ENCODE measurements around the gene S1PR4.

S1PR4 gene

DNA sequence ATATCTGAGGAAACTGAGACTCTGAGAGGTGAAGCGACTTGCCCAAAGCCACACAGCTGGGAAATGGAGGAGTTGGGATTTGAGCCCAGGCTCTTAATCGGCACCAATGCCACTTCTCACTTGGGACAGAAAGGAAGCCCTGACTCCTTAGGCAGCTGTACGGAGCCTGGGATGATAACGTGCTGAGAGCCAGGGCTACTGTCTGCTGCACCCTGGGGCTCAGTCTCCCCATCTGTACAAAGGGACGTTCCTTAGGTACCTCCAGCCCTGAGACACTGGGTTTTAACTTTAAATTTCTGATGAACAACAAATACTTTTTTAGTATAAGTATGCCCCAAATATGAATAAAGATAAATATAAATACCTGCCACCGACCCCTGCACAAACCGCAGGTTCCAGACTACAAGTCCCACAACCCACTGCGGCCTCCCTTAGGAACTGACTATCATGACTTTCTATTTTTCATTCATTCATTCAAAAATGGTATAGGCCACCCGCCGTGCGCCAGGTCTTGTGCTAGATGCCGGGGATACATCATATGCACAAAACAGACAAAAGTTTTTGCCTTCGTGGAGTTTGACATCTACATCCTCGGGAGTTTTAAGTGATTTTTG, 6.4 kb downstream of the S1PR4 start:
- H3K4me3 ChIP-seq (replicated peaks; ENCODE audit: low read depth, low read length) = peak overlapping the region; percentile 75
- TF ChIP-seq, protein P1, sequence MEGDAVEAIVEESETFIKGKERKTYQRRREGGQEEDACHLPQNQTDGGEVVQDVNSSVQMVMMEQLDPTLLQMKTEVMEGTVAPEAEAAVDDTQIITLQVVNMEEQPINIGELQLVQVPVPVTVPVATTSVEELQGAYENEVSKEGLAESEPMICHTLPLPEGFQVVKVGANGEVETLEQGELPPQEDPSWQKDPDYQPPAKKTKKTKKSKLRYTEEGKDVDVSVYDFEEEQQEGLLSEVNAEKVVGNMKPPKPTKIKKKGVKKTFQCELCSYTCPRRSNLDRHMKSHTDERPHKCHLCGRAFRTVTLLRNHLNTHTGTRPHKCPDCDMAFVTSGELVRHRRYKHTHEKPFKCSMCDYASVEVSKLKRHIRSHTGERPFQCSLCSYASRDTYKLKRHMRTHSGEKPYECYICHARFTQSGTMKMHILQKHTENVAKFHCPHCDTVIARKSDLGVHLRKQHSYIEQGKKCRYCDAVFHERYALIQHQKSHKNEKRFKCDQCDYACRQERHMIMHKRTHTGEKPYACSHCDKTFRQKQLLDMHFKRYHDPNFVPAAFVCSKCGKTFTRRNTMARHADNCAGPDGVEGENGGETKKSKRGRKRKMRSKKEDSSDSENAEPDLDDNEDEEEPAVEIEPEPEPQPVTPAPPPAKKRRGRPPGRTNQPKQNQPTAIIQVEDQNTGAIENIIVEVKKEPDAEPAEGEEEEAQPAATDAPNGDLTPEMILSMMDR (IDR thresholded peaks at IDR 0.05; ENCODE audit: low read length, missing control alignments) = no peak
- DNase-seq (ENCODE audit: low read depth) = peak; percentile 79

DNA sequence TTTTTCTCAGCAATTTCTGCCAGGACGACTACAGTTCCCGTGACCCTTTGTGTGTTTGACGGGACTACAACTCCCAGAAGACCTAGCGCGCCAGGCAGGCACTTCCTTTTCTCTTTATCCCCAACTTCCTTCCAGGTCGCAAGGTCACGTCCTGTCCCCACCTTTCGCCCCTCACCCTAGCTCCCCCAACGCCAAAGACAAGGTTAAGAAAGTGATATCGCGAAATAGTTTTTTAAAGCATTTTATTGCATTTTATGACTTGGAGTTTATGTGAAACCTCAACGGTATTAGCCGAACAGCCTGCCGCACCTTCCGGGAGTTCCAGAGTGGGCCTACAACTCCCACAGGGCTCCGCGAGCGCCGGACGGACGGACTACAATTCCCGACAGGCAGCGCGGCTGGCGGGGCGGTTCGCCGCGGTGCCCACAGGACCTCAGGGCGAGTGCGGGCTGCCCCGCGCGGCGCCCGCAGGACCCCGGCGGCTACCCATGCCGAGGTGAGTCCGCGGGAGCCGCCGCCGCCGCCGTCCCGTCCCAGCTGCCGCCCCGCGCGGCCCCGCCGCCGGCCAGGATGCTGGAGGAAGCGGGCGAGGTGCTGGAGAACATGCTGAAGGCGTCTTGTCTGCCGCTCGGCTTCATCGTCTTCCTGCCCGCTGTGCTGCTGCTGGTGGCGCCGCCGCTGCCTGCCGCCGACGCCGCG, 7.0 kb downstream of the S1PR4 start, which contains the start of gene NCLN:
NCLN (plus strand) TSS at position 470 of the 699 bp plus-strand sequence; CDS start at position 571, 101 bp downstream.
- TF ChIP-seq, protein P1 (IDR thresholded peaks at IDR 0.05; ENCODE audit: low read length, missing control alignments) = no peak
- peak; percentile 95 for DNase-seq (ENCODE audit: low read depth)
- H3K4me3 ChIP-seq (replicated peaks; ENCODE audit: low read depth, low read length) = peak within 1 kb of the TSS; percentile 75

DNA sequence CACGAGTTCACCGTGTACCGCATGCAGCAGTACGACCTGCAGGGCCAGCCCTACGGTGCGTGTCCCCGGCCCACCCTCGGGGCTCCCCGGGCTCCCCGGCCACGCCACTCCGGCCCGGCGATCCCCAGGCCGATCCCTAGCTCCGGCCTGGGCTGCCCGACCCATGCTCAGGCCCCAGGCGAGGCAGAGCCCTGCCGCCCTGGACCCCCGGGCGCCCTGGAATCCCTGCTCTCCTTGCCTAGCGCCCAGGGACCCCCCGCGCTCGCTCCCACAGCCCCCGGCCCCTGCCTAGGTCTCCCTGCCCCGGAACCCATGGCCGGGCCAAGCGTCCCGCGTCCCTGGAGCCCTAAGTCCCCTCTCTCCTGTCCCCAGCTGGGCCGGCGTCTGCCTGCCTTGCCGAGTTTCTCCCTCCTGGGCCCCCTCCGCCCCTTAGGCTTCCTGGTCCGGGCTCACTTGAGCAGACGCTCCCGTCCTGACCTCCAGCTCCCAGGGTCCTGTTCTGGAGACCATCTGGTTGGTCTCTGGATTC, 7.7 kb downstream of the S1PR4 start:
- peak overlapping the region; percentile 75 for H3K4me3 ChIP-seq (replicated peaks; ENCODE audit: low read depth, low read length)
- TF ChIP-seq, protein P1 (IDR thresholded peaks at IDR 0.05; ENCODE audit: low read length, missing control alignments) = no peak
- DNase-seq (ENCODE audit: low read depth) = no peak

DNA sequence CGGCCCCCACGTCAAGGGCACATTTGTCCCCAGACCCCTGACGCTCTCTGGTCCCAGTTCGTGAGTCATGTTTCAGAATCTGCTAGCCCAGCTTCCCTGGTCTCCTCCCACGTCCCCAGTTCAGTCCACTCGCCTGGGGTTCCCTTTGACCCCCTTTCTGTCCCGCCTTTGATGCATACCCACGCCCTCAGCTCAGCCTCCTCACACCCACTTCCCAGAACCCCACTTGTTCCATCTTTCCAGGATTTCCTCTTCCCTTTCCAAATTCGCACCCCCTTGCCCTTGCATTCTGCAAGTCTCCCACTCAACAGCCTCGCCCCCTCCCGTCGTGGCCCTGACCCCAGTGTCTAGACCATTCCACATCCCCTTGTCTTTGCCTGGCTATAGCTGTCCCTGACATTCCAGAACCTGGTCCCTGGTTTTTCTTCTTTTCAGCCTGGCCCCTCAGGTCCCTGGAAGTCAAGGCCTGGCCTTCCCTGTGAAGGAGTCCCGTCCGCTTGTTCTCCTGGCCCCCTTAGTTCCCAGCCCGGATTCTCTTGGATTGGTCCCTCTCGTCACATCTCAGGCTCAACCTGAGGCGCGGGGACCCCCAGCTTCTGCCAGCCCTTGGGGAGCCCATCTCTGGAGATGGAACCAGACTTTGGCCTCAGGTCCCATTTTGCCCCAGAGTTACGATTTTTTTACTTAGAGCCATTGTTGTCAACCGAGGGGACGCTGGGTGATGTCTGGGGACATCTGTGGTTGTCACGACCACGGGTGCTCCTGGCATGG, 8.5 kb downstream of the S1PR4 start:
- TF ChIP-seq, protein P1 (IDR thresholded peaks at IDR 0.05; ENCODE audit: low read length, missing control alignments) = no peak
- H3K4me3 ChIP-seq (replicated peaks; ENCODE audit: low read depth, low read length) = peak overlapping the region; percentile 75
- no peak for DNase-seq (ENCODE audit: low read depth)

DNA sequence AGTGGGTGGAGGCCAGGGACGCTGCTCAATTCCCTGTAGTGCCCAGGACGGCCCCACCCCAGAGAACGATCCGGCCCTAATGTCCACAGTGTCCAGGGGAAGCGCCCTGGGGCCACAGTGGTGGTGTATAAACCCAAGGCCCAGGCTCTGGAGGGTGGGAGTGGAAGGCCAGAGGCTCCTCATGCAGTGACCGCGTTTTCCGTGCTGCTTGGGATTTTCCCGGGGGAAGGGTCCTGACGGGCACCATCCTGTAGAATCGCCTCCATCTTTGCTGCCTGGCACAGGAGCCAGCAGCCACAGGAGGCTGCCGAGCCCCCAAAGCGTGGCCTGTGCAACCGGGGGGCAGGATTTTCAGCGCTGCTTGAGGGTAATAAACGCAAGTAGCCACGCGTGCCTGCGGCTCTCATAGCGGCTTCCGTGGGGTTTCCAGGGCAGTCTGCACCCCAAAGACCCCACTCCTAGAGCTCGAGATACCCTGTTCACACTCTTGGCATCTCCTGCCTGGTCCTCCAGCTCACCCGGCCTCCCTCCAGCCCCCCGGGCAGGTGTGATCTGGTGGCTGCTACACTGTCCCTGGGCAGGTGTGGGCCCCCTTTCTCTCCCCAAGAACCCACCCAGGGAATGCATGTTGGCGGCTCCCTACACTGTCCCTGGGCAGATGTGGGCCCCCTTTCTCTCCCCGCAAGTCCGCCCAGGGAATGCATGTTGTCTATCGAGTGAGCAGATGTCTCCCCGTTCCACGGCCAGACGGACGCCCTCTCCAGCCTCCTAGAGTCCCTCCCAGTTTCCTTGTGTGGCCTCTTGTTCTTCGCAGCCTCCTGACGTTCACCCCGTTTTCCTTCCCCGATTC, 9.3 kb downstream of the S1PR4 start:
- H3K4me3 ChIP-seq (replicated peaks; ENCODE audit: low read depth, low read length) = no peak overlapping the region
- DNase-seq (ENCODE audit: low read depth) = no peak
- TF ChIP-seq, protein P1 (IDR thresholded peaks at IDR 0.05; ENCODE audit: low read length, missing control alignments) = no peak

Measured in fibroblast of pulmonary artery (primary cell).